ENCODE data around the gene FTO. TPM values are rescaled to one million over a fixed set of nuclear protein-coding genes. Genes with fewer than 3 reads are reported as not detected.

The FTO gene
- total and polyA plus RNA-seq, 2 of the 13 experiments (the other 11 are each of a cell fraction or from before 2014, with no cell fraction given), result 41.6 to 55.8 TPM

- no peak for FAIRE-seq
- in situ Hi-C loops (cut with HindIII; ENCODE audit: extremely low pct_ligation_motif_present, low pct_unique_long_range_greater_than_20kb), result loop anchor here (25.0 kb wide), 1 partner anchor 1326 kb away; no protein-coding TSS in a partner anchor
- no TSS peak for BruUV-seq (replicated peaks)
- POLR2A ChIA-PET, result no interaction called here
- H3K36me3 ChIP-seq (replicated peaks in 1 of 2; ENCODE audit: control insufficient read depth in 1 of 2, insufficient read depth in 2 of 2, low read length in 2 of 2), result peaks cover 3 to 11% of the 10 kb centered on the region in 2 experiments
- CTCF ChIA-PET (ENCODE audit: low intra/inter-chr PET ratio, low total read pairs), result no interaction called here
- no peak overlapping the region for H2AFZ ChIP-seq (ENCODE audit: low read length)
- H3K4me2 ChIP-seq (ENCODE audit: low read depth, low read length), result no peak overlapping the region
- 97% methylated on average over 5 of the region's 5 CpGs for WGBS (ENCODE audit: low lambda C conversion rate)
- H3K27ac ChIP-seq (ENCODE audit: extremely low read length, insufficient read depth, low read length), result no peak overlapping the region
- H3K27me3 ChIP-seq (ENCODE audit: control insufficient read depth in 1 of 2, insufficient read depth in 2 of 2, low read length in 2 of 2), result no peaks in the 10 kb centered on the region
- no peak for ATAC-seq
- no peak for DNase-seq (ENCODE audit: low spot score)
- no peaks in the 10 kb centered on the region for H3K4me1 ChIP-seq (ENCODE audit: insufficient read depth, low read length)
- H3K9ac ChIP-seq (ENCODE audit: insufficient read depth, low read depth, low read length), result no peak overlapping the region
- no peaks in the 10 kb centered on the region for H4K20me1 ChIP-seq (ENCODE audit: insufficient read depth, low read length)
- H3K4me3 ChIP-seq (replicated peaks in 1 of 3; ENCODE audit: insufficient read depth in 1 of 3, low read depth in 2 of 3, low read length in 3 of 3), result no peak overlapping the region
- H3K9me3 ChIP-seq (ENCODE audit: low read length), result no peaks in the 10 kb centered on the region
- H3K79me2 ChIP-seq (ENCODE audit: insufficient read depth, low read length), result no peaks in the 10 kb centered on the region
- intact Hi-C loops (cut with micrococcal nuclease; ENCODE audit: unreplicated experiment), result no loop called here
- TF ChIP-seq KIAA2018 (CRISPR knock-in tag; IDR thresholded peaks at IDR 0.05; ENCODE audit: borderline replicate concordance) (no peak), RXRA (CRISPR knock-in tag; IDR thresholded peaks at IDR 0.05) (no peak), ZXDC (CRISPR knock-in tag; IDR thresholded peaks at IDR 0.05) (no peak), ZNF574 (CRISPR knock-in tag; IDR thresholded peaks at IDR 0.05) (no peak), ZBTB44 (CRISPR knock-in tag; IDR thresholded peaks at IDR 0.05) (no peak), TCF7 (IDR thresholded peaks at IDR 0.05; ENCODE audit: low read depth) (no peak), FOXK2 (IDR thresholded peaks at IDR 0.05) (no peak), FLYWCH1 (CRISPR knock-in tag; IDR thresholded peaks at IDR 0.05) (no peak), ZNF264 (CRISPR knock-in tag; IDR thresholded peaks at IDR 0.05) (no peak), ZMAT3 (CRISPR knock-in tag; conservative IDR thresholded peaks at IDR 0.05) (no peak)
These were observed 232.6 kb downstream of the FTO start for GRCh38 chr16:53936529-53936928.
